Osteoblast (primary cell): ENCODE results near the gene ADIPOR1. TPM values are rescaled to one million over a fixed set of nuclear protein-coding genes. Genes with fewer than 3 reads are reported as not detected.

ENCODE experiments used
- DNase-seq: peaks from one replicate; pipeline ENCODE4 v3.0.0; 2011; ENCODE audit warnings: low spot score, mixed read lengths; ENCODE audit not compliant: insufficient read length; ENCODE audit errors: missing footprints
- H2AFZ ChIP-seq: 2 replicates; pipeline ENCODE4 v1.6.0; 2011; ENCODE audit warnings: mild to moderate bottlenecking, low read length
- H3K27ac ChIP-seq: 2 replicates; pipeline ENCODE4 v1.5.1; 2011; ENCODE audit warnings: mild to moderate bottlenecking, low read depth, low read length, moderate library complexity
- H3K27me3 ChIP-seq: 2 replicates; pipeline ENCODE4 v1.6.0; 2012; ENCODE audit warnings: mild to moderate bottlenecking, control low read depth, inconsistent platforms, low read length, moderate library complexity; ENCODE audit not compliant: insufficient read depth
- H3K36me3 ChIP-seq: 2 replicates; pipeline ENCODE4 v1.5.1; 2011; ENCODE audit warnings: mild to moderate bottlenecking, low read length, control low read depth, moderate library complexity; ENCODE audit not compliant: insufficient read depth
- H3K4me1 ChIP-seq: 2 replicates; pipeline ENCODE4 v1.5.1; 2011; ENCODE audit warnings: mild to moderate bottlenecking, low read length, control low read depth, moderate library complexity; ENCODE audit not compliant: insufficient read depth
- H3K4me2 ChIP-seq: 2 replicates; pipeline ENCODE4 v1.6.0; 2011; ENCODE audit warnings: mild to moderate bottlenecking, low read length; ENCODE audit not compliant: insufficient read depth
- H3K4me3 ChIP-seq: fragments of 200-600 bp; sonication (generic); 3 replicates; pipeline ENCODE4 v1.5.1; 2012; ENCODE audit warnings: mild to moderate bottlenecking, low read length, inconsistent platforms; ENCODE audit not compliant: insufficient read depth
- H3K79me2 ChIP-seq: 2 replicates; pipeline ENCODE4 v1.6.0; 2012; ENCODE audit warnings: mild to moderate bottlenecking, low read length, control low read depth, inconsistent platforms; ENCODE audit not compliant: insufficient read depth
- H3K9me3 ChIP-seq: 2 replicates; pipeline ENCODE4 v1.5.1; 2011; ENCODE audit warnings: low read depth, low read length, control low read depth
- H4K20me1 ChIP-seq: 2 replicates; pipeline ENCODE4 v1.6.0; 2012; ENCODE audit warnings: mild to moderate bottlenecking, low read length, control low read depth; ENCODE audit not compliant: insufficient read depth
- CTCF ChIP-seq: IDR thresholded peaks from 2 replicates; pipeline ENCODE4 v1.5.1; 2011; ENCODE audit warnings: mild to moderate bottlenecking, low read depth, low read length, moderate library complexity; ENCODE audit errors: extremely low read depth
- total RNA-seq: library from RNA; depleted of rRNA; stranded (reverse); fragments of >200 nt; gene quantifications from 2 replicates; pipeline ENCODE4 v1.2.3, GENCODE V29; 2012

The ADIPOR1 gene
- total RNA-seq, 1 donor: 91.9 TPM

GRCh38 chr1:202952818-202953217 is 5.3 kb downstream of the ADIPOR1 start:
- peaks cover 13% of the 10 kb centered on the region for H3K36me3 ChIP-seq
- TF ChIP-seq CTCF: no peak
- H3K9me3 ChIP-seq: no peaks in the 10 kb centered on the region
- H3K27me3 ChIP-seq: no peaks in the 10 kb centered on the region
- H3K27ac ChIP-seq: peak overlapping the region; percentile 20
- peaks cover 73% of the 10 kb centered on the region for H3K79me2 ChIP-seq
- H3K4me1 ChIP-seq: peaks cover 23% of the 10 kb centered on the region
- H3K4me3 ChIP-seq: no peak overlapping the region
- peaks cover 55% of the 10 kb centered on the region for H4K20me1 ChIP-seq
- peak overlapping the region; percentile 31 for H3K4me2 ChIP-seq
- no peak overlapping the region for H2AFZ ChIP-seq
- DNase-seq: peak; percentile 84

GRCh38 chr1:202952099-202952498 is 6.0 kb downstream of the ADIPOR1 start:
- peaks cover 51% of the 10 kb centered on the region for H4K20me1 ChIP-seq
- no peaks in the 10 kb centered on the region for H3K27me3 ChIP-seq
- no peak overlapping the region for H3K27ac ChIP-seq
- H3K4me3 ChIP-seq: no peak overlapping the region
- H3K9me3 ChIP-seq: no peaks in the 10 kb centered on the region
- H3K36me3 ChIP-seq: peaks cover 13% of the 10 kb centered on the region
- TF ChIP-seq CTCF: no peak
- H3K4me1 ChIP-seq: peaks cover 18% of the 10 kb centered on the region
- no peak overlapping the region for H3K4me2 ChIP-seq
- peaks cover 66% of the 10 kb centered on the region for H3K79me2 ChIP-seq
- no peak overlapping the region for H2AFZ ChIP-seq
- no peak for DNase-seq

GRCh38 chr1:202951437-202951836 is 6.7 kb downstream of the ADIPOR1 start:
- no peak overlapping the region for H3K4me2 ChIP-seq
- no peak for TF ChIP-seq CTCF
- peaks cover 14% of the 10 kb centered on the region for H3K36me3 ChIP-seq
- no peaks in the 10 kb centered on the region for H3K9me3 ChIP-seq
- peaks cover 46% of the 10 kb centered on the region for H4K20me1 ChIP-seq
- H3K27me3 ChIP-seq: no peaks in the 10 kb centered on the region
- no peak overlapping the region for H3K4me3 ChIP-seq
- H2AFZ ChIP-seq: no peak overlapping the region
- peaks cover 59% of the 10 kb centered on the region for H3K79me2 ChIP-seq
- H3K4me1 ChIP-seq: peaks cover 11% of the 10 kb centered on the region
- DNase-seq: peak; percentile 70
- peak overlapping the region; percentile 12 for H3K27ac ChIP-seq

- TF ChIP-seq CTCF: no peak
- no peak overlapping the region for H3K27ac ChIP-seq
- DNase-seq: no peak
- H3K36me3 ChIP-seq: peaks cover 64% of the 10 kb centered on the region
- no peak overlapping the region for H3K4me3 ChIP-seq
- no peak overlapping the region for H2AFZ ChIP-seq
- H3K27me3 ChIP-seq: no peaks in the 10 kb centered on the region
- no peaks in the 10 kb centered on the region for H3K4me1 ChIP-seq
- no peaks in the 10 kb centered on the region for H3K9me3 ChIP-seq
- H3K4me2 ChIP-seq: no peak overlapping the region
- H4K20me1 ChIP-seq: peaks cover 6% of the 10 kb centered on the region
- H3K79me2 ChIP-seq: no peaks in the 10 kb centered on the region
These were observed 12.6 kb downstream of the ADIPOR1 start for GRCh38 chr1:202945483-202945882.
